Caco-2 (cell line): ENCODE measurements around the gene PAQR3. TPM values are rescaled to one million over a fixed set of nuclear protein-coding genes. Genes with fewer than 3 reads are reported as not detected.

Experiments
- BruUV-seq: library from RNA; stranded (reverse); fragments of 400-500 nt; replicated peaks from 2 replicates; lab custom pipeline; 2021; lab: Mats Ljungman, UMichigan
- CTCF ChIA-PET: fragments of 300-600 bp; sonication (Branson Sonifier 250); formaldehyde crosslinking; loops from one replicate; lab custom pipeline; 2022; ENCODE audit warnings: antibody characterized with exemption; lab: Charles Lee
- POLR2A ChIA-PET: fragments of 300-600 bp; sonication (Branson Sonifier 250); formaldehyde crosslinking; loops from one replicate; lab custom pipeline; 2022; ENCODE audit warnings: antibody characterized with exemption; lab: Charles Lee
- DNase-seq, 2 experiments: peaks; one replicate each; pipeline versions ENCODE4 v3.0.0 to v3.0.0-alpha.2; 2020 to 2022
- H3K27me3 ChIP-seq: replicated peaks from 2 replicates; pipeline ENCODE4 v1.6.0; 2011; ENCODE audit warnings: low read length; ENCODE audit not compliant: control insufficient read depth, insufficient read depth
- H3K36me3 ChIP-seq: 2 replicates; pipeline ENCODE4 v1.5.1; 2011; ENCODE audit warnings: low read length; ENCODE audit not compliant: control insufficient read depth, insufficient read depth
- H3K4me1 ChIP-seq: fragments of 250-450 bp; sonication (Bioruptor Pico); 2 replicates; pipeline ENCODE4 v1.5.1; 2020; ENCODE audit warnings: mild to moderate bottlenecking
- H3K4me3 ChIP-seq: 2 replicates; pipeline ENCODE4 v1.5.1; 2011; ENCODE audit warnings: low read depth, mild to moderate bottlenecking, control low read depth, low read length
- H3K9me3 ChIP-seq: fragments of 250-450 bp; sonication (Bioruptor Pico); 2 replicates; pipeline ENCODE4 v1.5.1; 2020; ENCODE audit warnings: mild to moderate bottlenecking, moderate library complexity
- H3K27ac Mint-ChIP-seq: one replicate; pipeline ENCODE4 v1.8.0; 2022; ENCODE audit warnings: mixed read lengths; ENCODE audit not compliant: unreplicated experiment
- H3K27me3 Mint-ChIP-seq: one replicate; pipeline ENCODE4 v1.8.0; 2022; ENCODE audit warnings: mixed read lengths; ENCODE audit not compliant: insufficient read depth, unreplicated experiment
- H3K36me3 Mint-ChIP-seq: one replicate; pipeline ENCODE4 v1.8.0; 2022; ENCODE audit warnings: mild to moderate bottlenecking, mixed read lengths; ENCODE audit not compliant: insufficient read depth, unreplicated experiment
- H3K4me1 Mint-ChIP-seq: one replicate; pipeline ENCODE4 v1.8.0; 2022; ENCODE audit warnings: low read depth, mixed read lengths; ENCODE audit not compliant: unreplicated experiment
- H3K4me3 Mint-ChIP-seq: one replicate; pipeline ENCODE4 v1.8.0; 2022; ENCODE audit warnings: mild to moderate bottlenecking, moderate library complexity, mixed read lengths; ENCODE audit not compliant: unreplicated experiment
- H3K9me3 Mint-ChIP-seq: one replicate; pipeline ENCODE4 v1.8.0; 2022; ENCODE audit warnings: mixed read lengths; ENCODE audit not compliant: unreplicated experiment
- CTCF ChIP-seq, 2 experiments: fragments of 200-600 bp in 1 of 2; IDR thresholded peaks; 1 replicate in 1 of 2; 2 replicates in 1 of 2; pipeline versions ENCODE4 v1.5.1 to v1.8.0; 2011 to 2022; ENCODE audit warnings: antibody characterized with exemption in 1 of 2, control low read depth in 1 of 2, inconsistent platforms in 1 of 2, low read depth in 1 of 2, low read length in 1 of 2, mild to moderate bottlenecking in 1 of 2, moderate library complexity in 1 of 2; ENCODE audit not compliant: insufficient read depth in 1 of 2, severe bottlenecking in 1 of 2, unreplicated experiment in 1 of 2
- intact Hi-C: fragments of 100-400 bp; cut with micrococcal nuclease; formaldehyde crosslinking; loops from one replicate; pipeline ENCODE4 v1.10.0; 2022; ENCODE audit not compliant: unreplicated experiment
- total RNA-seq: library from RNA; stranded (reverse); gene quantifications from 2 replicates; pipeline ENCODE4 v1.2.3, GENCODE V29; 2022

Gene PAQR3
- total RNA-seq, 1 experiment from 2014 or later: 13.3 TPM

DNA sequence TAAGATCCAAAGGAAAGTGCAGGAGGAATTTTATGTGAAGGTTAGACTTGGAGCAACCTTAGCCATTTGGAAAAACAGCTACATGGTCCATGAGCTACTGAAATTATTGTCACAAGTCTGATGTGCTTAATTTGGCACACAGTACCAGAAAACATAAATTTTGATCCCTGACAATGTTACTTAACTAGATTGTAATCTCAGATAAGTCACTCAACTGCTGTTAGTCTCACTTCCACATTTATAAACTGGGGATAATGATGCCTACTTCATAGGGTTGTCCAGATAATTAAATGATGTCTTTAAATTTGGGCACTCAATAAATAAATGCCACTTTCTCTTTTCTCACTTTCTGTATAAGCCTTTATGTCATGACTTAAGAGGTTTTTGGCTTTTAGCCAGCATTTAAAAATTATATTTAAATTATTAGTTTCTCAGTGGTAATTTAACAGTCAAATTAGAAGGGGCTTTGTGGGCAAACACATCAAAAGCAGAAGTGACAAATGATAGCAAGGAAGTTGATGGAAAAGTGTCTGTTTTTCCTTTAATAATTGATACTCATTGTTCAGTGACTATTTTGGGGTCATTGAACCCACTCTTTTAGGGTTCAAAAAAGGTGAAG lies 58.3 kb downstream of the PAQR3 start:
- Histone ChIP-seq H3K27me3 (no peaks in the 10 kb centered on the region), H3K4me3 (no peak overlapping the region), H3K4me1 (no peaks in the 10 kb centered on the region), H3K36me3 (no peaks in the 10 kb centered on the region), H3K9me3 (no peaks in the 10 kb centered on the region)
- no TSS peak for BruUV-seq
- TF ChIP-seq CTCF (IDR thresholded peaks at IDR 0.05; ENCODE audit: insufficient read depth in 1 of 2, low read depth in 1 of 2, low read length in 1 of 2, severe bottlenecking in 1 of 2, unreplicated experiment in 1 of 2): no peak
- H3K4me3 Mint-ChIP-seq: no peak overlapping the region
- no peaks in the 10 kb centered on the region for H3K27me3 Mint-ChIP-seq
- CTCF ChIA-PET: no interaction called here
- no peaks in the 10 kb centered on the region for H3K9me3 Mint-ChIP-seq
- DNase-seq: no peak
- H3K27ac Mint-ChIP-seq: no peak overlapping the region
- no peaks in the 10 kb centered on the region for H3K36me3 Mint-ChIP-seq
- POLR2A ChIA-PET: no interaction called here
- intact Hi-C loops: no loop called here
- H3K4me1 Mint-ChIP-seq: no peaks in the 10 kb centered on the region

DNA sequence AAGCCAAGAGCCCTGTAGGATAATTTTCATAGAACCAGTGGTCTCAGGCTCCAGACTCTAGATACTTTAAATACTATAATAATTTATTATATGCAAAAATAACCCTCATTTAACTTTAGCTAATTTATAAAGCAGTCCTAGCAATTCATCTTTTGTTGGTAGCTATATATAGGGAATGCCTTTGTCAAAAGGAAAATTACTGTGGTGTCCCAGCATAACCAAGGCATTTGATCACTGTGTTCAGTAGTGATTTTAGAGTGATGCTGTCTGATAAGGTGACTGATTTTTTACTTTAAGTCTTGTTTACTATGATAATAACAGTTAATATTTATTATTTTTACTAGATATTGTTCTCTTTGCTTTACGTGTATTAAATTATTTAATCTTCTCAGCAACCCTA lies 61.2 kb downstream of the PAQR3 start:
- Histone ChIP-seq H3K36me3 (no peaks in the 10 kb centered on the region), H3K4me1 (no peaks in the 10 kb centered on the region), H3K27me3 (no peaks in the 10 kb centered on the region), H3K4me3 (no peak overlapping the region), H3K9me3 (no peaks in the 10 kb centered on the region)
- Mint-ChIP-seq H3K27me3 (no peaks in the 10 kb centered on the region), H3K36me3 (peaks cover 6% of the 10 kb centered on the region), H3K4me1 (no peaks in the 10 kb centered on the region), H3K9me3 (no peaks in the 10 kb centered on the region), H3K4me3 (no peak overlapping the region), H3K27ac (no peak overlapping the region)
- no TSS peak for BruUV-seq
- intact Hi-C loops: no loop called here
- POLR2A ChIA-PET: no interaction called here
- no peak for TF ChIP-seq CTCF (IDR thresholded peaks at IDR 0.05; ENCODE audit: insufficient read depth in 1 of 2, low read depth in 1 of 2, low read length in 1 of 2, severe bottlenecking in 1 of 2, unreplicated experiment in 1 of 2)
- CTCF ChIA-PET: no interaction called here
- no peak for DNase-seq

DNA sequence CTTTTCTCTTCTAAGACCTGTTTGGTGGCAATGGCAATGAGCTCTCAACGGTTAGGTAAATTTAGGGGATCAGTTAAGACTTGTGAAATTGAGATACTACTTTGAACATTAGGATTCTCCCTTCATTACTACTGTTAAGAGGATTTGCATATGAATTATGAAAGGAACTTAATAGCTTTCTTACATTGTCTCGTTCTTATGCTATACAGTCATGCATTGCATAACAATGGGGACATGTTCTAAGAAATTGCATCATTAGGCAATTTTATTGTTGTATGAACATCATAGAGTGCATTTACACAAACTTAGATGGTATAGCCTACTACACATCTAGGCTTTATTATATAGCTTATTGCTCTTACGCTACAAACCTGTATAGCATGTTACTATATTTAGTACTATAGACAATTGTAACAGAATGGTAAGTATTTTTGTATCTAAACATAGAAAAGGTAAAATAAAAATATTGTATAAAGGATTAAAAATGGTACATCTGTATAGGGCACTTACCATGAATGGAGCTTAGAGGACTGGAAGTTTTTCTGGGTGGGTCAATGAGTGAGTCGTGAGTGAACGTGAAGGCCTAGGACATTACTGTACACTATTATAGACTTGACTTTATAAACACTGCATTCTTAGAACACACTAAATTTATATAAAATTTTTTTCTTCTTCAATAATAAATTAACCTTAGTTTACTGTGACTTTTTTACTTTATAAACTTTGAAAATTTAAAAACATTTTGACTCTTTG lies 62.5 kb downstream of the PAQR3 start:
- H3K9me3 ChIP-seq: no peaks in the 10 kb centered on the region
- ChIA-PET POLR2A (no interaction called here), CTCF (interaction anchor here (0.6 to 0.7 kb wide), 2 partner anchors 13 to 818 kb away, joined by 3 read pairs; no protein-coding TSS in a partner anchor)
- H3K4me3 Mint-ChIP-seq: no peak overlapping the region
- TF ChIP-seq CTCF (IDR thresholded peaks at IDR 0.05; ENCODE audit: insufficient read depth in 1 of 2, low read depth in 1 of 2, low read length in 1 of 2, severe bottlenecking in 1 of 2, unreplicated experiment in 1 of 2): no peak
- H3K36me3 Mint-ChIP-seq: peaks cover 13% of the 10 kb centered on the region
- H3K4me1 ChIP-seq: no peaks in the 10 kb centered on the region
- no peaks in the 10 kb centered on the region for H3K4me1 Mint-ChIP-seq
- no peak overlapping the region for H3K4me3 ChIP-seq
- H3K27ac Mint-ChIP-seq: no peak overlapping the region
- intact Hi-C loops: no loop called here
- H3K27me3 ChIP-seq: no peaks in the 10 kb centered on the region
- H3K9me3 Mint-ChIP-seq: no peaks in the 10 kb centered on the region
- no TSS peak for BruUV-seq
- no peak for DNase-seq
- no peaks in the 10 kb centered on the region for H3K36me3 ChIP-seq
- H3K27me3 Mint-ChIP-seq: no peaks in the 10 kb centered on the region
